ENCODE results near the gene OSMR. TPM values are rescaled to one million over a fixed set of nuclear protein-coding genes. Genes with fewer than 3 reads are reported as not detected.

OSMR gene
- total RNA-seq, 1 donor from 2014 or later: 69.0 TPM

DNA sequence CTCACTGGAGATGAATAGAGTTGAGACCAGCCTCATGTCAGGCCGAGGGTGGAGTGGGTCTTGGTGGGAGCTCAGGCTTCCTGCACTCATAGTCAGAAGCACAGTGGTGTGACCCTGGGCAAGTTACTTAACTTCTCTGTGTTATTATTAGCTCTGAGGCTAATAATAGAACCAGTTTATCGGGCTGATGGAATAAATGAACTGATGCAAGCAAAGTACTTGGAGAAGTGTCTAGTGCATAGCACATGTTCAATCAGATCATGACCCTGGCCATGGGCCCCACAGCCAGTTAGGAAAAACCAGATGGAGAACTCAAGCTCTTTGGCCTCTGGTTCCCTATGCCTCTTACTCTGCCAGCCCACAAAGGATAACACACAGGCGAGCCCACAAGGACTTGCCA lies 45.3 kb upstream of the OSMR start:
- intact Hi-C loops (cut with DNase I): loop anchor here (5.0 kb wide), 1 partner anchor 333 kb away; no protein-coding TSS in a partner anchor
- Histone ChIP-seq H3K4me1 (peaks cover 22% of the 10 kb centered on the region), H3K36me3 (no peaks in the 10 kb centered on the region), H3K9me3 (no peaks in the 10 kb centered on the region), H3K4me3 (no peak overlapping the region), H3K27ac (no peak overlapping the region), H3K27me3 (no peaks in the 10 kb centered on the region)
- no peak for DNase-seq (ENCODE audit: extremely low spot score in 2 of 2)
- TF ChIP-seq POLR2AphosphoS5 (IDR thresholded peaks at IDR 0.05; ENCODE audit: insufficient read depth in 1 of 2, low read depth in 1 of 2) (no peak), POLR2A (IDR thresholded peaks at IDR 0.05) (no peak)
- TF ChIP-seq, protein P1, sequence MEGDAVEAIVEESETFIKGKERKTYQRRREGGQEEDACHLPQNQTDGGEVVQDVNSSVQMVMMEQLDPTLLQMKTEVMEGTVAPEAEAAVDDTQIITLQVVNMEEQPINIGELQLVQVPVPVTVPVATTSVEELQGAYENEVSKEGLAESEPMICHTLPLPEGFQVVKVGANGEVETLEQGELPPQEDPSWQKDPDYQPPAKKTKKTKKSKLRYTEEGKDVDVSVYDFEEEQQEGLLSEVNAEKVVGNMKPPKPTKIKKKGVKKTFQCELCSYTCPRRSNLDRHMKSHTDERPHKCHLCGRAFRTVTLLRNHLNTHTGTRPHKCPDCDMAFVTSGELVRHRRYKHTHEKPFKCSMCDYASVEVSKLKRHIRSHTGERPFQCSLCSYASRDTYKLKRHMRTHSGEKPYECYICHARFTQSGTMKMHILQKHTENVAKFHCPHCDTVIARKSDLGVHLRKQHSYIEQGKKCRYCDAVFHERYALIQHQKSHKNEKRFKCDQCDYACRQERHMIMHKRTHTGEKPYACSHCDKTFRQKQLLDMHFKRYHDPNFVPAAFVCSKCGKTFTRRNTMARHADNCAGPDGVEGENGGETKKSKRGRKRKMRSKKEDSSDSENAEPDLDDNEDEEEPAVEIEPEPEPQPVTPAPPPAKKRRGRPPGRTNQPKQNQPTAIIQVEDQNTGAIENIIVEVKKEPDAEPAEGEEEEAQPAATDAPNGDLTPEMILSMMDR (IDR thresholded peaks at IDR 0.05): no peak

DNA sequence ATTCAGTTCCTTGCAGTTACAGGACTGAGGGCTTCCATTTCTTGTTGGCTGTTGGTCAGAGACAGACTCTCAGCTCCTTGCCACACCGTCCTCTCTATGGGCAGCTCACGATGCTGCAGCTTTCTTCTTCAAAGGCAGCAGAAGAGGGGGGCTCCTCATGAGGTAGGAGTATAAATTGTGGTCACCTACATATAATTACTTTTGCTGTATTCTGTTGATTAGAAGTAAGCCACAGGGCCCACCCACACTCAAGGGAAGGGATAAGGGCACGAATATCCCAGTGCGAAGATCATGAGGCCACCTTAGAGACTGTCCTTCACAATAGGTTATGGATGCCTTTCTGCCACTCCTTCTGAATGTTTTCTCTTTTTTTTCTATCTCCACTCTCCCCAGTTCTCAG lies 43.7 kb upstream of the OSMR start:
- H3K4me1 ChIP-seq: peaks cover 22% of the 10 kb centered on the region
- no peaks in the 10 kb centered on the region for H3K36me3 ChIP-seq
- no peak overlapping the region for H3K27ac ChIP-seq
- intact Hi-C loops (cut with DNase I): loop anchor here (5.0 kb wide), 1 partner anchor 335 kb away; no protein-coding TSS in a partner anchor
- H3K27me3 ChIP-seq: no peaks in the 10 kb centered on the region
- H3K9me3 ChIP-seq: no peaks in the 10 kb centered on the region
- no peak for DNase-seq (ENCODE audit: extremely low spot score in 2 of 2)
- TF ChIP-seq POLR2AphosphoS5 (IDR thresholded peaks at IDR 0.05; ENCODE audit: insufficient read depth in 1 of 2, low read depth in 1 of 2) (no peak), POLR2A (IDR thresholded peaks at IDR 0.05) (no peak)
- TF ChIP-seq, protein P1 (IDR thresholded peaks at IDR 0.05): no peak
- no peak overlapping the region for H3K4me3 ChIP-seq

DNA sequence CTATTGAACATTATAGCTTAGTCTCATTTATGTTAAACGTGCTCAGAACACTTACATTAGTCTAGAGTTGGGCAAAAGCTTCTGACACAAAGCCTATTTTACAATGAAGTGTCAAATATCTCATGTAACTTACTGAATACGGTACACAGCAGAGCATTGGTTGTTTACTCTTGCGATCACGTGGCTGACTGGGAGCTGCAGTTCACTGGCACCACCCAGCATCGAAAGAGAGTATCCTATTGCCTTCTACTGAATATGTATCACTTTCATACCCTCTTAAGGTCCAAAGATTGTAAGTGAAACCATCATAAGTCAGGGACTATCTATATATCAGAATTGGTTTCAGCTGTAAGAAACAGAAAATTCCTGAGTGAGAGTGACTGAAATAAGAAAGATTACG lies 42.6 kb upstream of the OSMR start:
- H3K9me3 ChIP-seq: no peaks in the 10 kb centered on the region
- intact Hi-C loops (cut with DNase I): loop anchor here (5.0 kb wide), 1 partner anchor 336 kb away; no protein-coding TSS in a partner anchor
- H3K36me3 ChIP-seq: no peaks in the 10 kb centered on the region
- TF ChIP-seq, protein P1 (IDR thresholded peaks at IDR 0.05): no peak
- TF ChIP-seq POLR2AphosphoS5 (IDR thresholded peaks at IDR 0.05; ENCODE audit: insufficient read depth in 1 of 2, low read depth in 1 of 2) (no peak), POLR2A (IDR thresholded peaks at IDR 0.05) (no peak)
- no peak overlapping the region for H3K27ac ChIP-seq
- H3K4me1 ChIP-seq: peaks cover 28% of the 10 kb centered on the region
- DNase-seq (ENCODE audit: extremely low spot score in 2 of 2): no peak
- no peak overlapping the region for H3K4me3 ChIP-seq
- H3K27me3 ChIP-seq: no peaks in the 10 kb centered on the region

DNA sequence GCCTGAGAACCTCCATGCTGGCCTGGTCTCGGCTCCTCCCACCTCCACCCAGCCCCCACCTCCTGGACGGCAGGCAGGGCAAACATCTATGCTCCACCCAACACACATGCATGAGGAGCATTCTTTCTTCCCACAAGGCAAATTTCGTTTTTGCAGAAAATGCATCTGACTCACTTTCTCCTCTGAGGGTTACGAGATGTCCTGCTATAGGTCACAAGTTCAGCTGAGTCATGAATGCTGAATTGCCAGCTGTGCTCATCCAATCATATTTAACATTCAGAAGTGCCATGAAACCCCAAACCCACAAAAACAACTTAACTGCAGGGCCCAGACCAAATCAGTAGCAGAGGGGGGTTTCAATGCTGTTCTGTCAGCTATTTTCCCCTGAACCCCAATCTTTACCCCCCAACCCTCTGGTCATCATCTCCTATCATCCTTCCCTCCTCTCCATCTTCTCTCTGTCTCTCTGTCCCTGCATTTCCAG lies 39.0 kb upstream of the OSMR start:
- Histone ChIP-seq H3K27ac (peak overlapping the region; percentile 57), H3K4me3 (no peak overlapping the region), H3K27me3 (no peaks in the 10 kb centered on the region), H3K36me3 (no peaks in the 10 kb centered on the region), H3K4me1 (peaks cover 38% of the 10 kb centered on the region), H3K9me3 (no peaks in the 10 kb centered on the region)
- TF ChIP-seq, protein P1 (IDR thresholded peaks at IDR 0.05): no peak
- no peak for TF ChIP-seq POLR2AphosphoS5 (IDR thresholded peaks at IDR 0.05; ENCODE audit: insufficient read depth in 1 of 2, low read depth in 1 of 2)
- TF ChIP-seq POLR2A (IDR thresholded peaks at IDR 0.05): no peak
- no peak for DNase-seq (ENCODE audit: extremely low spot score in 2 of 2)
- intact Hi-C loops (cut with DNase I): loop anchor here (5.0 kb wide), 1 partner anchor 360 kb away; no protein-coding TSS in a partner anchor

Measured in vagina (tissue), 2 donors.